T47D (cell line): ENCODE results near the gene EZH1.

Source experiments
- DNase-seq, 2 experiments: peaks; one replicate each; pipeline versions ENCODE4 v3.0.0 to v3.0.0-alpha.2; 2011 to 2012; ENCODE audit warnings: low read depth in 1 of 2, low spot score in 1 of 2
- JUND ChIP-seq: IDR thresholded peaks from 2 replicates; pipeline ENCODE4 v1.6.1; 2012; ENCODE audit warnings: low read depth
- in situ Hi-C: cut with HindIII; loops from 2 replicates; pipeline ENCODE4 v1.10.0; 2016; ENCODE audit warnings: low sequenced_read_pairs, low pct_unique_long_range_greater_than_20kb

Gene EZH1

GRCh38 chr17:42659079-42659931, 85.5 kb downstream of the EZH1 start, which contains the start of gene TUBG2:
Gene TUBG2, plus strand, starts transcription at chr17:42659284. Its CDS starts 220 bp downstream, at chr17:42659504.
- no peak for TF ChIP-seq JUND
- in situ Hi-C loops, result no loop called here

DNA sequence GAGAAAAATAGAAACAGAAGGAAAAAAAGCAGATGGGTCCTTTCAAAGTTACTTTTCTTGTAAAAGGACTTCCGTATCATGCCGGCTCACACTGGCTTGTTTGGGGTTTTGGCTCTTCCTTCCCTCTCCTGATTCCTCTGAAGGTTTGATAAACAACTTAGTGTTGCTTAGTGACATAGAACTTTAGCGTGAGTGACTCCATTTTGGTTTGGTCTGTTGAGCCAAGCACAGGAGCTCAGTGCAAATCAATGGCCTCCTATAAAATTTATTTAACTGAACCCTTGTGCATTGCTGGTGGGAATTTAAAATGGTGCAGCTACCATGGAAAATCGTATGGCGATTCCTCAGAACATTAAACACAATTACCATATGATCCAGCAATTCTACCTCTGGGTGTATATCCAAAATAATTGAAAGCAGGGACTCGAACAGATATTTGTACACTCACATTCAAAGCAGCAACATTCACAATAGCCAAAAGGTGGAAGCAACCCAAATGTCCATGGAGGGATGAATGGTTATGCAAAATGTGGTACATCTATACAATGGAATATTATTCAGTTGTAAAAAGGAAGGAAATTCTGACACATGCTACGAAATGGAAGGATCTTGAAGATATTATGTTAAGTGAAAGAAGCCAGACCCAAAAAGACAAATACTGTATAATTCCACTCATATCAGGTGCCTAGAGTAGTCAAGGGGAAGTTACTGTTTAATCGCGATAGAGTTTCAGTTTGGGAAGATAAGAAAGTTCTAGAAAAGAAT, 86.8 kb downstream of the EZH1 start:
- no peak for DNase-seq
- TF ChIP-seq JUND, result no peak
- in situ Hi-C loops, result no loop called here

More at GRCh38 chr17:42659079-42659931, 85.5 kb downstream of the EZH1 start, which contains the start of gene TUBG2:
- peak; percentile 96 to 97 for DNase-seq

GRCh38 chr17:42655528-42655927, 89.3 kb downstream of the EZH1 start:
- TF ChIP-seq JUND, result no peak
- in situ Hi-C loops, result no loop called here
- DNase-seq, result no peak

DNA sequence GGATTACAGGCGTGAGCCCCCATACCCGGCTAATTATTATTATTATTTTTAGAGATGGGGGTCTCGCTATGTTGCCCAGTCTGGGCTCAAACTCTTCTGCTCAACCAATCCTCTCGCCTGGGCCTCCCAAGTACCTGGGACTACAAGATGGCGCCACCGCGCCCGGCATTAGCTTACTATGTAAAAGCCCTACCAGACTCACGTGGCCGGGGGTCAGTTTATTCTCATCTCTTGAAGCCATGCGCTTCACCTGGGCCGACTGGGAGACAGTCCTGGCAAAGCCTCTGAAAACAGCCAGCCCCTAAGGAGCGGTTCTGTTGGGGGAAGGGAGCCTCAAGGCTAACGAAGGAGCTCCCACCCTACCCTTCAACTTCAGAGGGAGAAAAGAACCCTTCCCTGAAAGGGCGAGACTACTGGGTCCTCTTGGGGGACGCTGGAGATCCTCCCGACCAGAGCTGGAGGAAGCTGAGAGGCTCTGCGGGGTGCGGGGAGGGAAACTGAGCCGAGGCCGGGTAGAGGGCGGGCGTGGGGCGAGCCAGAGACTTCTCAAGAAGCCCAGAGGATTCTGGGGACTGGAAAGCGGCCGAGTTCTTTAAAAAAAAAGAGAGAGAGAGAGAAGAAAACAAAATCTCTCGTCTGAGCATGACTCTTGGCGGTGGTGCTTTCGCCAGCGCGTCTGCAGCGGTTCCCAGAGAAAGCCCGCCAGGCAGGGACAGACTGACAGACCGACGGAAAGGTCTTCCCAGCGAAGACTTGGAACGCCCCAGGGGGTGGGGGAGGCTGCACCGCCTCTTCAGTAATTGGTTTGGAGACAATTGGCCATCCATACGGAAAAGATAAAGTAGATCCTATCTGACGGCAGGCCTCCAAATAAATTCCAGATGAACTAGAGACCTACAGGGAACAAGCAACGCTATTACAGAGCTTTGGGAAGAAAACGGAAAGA, 91.4 kb downstream of the EZH1 start:
- in situ Hi-C loops, result no loop called here
- no peak for TF ChIP-seq JUND
- no peak for DNase-seq

GRCh38 chr17:42651392-42651791, 93.4 kb downstream of the EZH1 start:
- in situ Hi-C loops, result no loop called here
- TF ChIP-seq JUND, result no peak
- DNase-seq, result no peak
